ENCODE data around the gene VTI1A. TPM values are rescaled to one million over a fixed set of nuclear protein-coding genes. Genes with fewer than 3 reads are reported as not detected.

The VTI1A gene
- total and polyA plus RNA-seq, 2 experiments from 2014 or later = 26.8 to 31.0 TPM

- Histone ChIP-seq H3K4me3 (no peak overlapping the region), H3K36me3 (ENCODE audit: insufficient read depth) (no peaks in the 10 kb centered on the region), H2AFZ (no peak overlapping the region), H3K4me1 (ENCODE audit: insufficient read depth) (no peaks in the 10 kb centered on the region), H3K4me2 (no peak overlapping the region), H3K27me3 (ENCODE audit: insufficient read depth) (no peaks in the 10 kb centered on the region), H3K79me2 (replicated peaks; ENCODE audit: insufficient read depth) (no peaks in the 10 kb centered on the region), H3F3A (replicated peaks; ENCODE audit: low read depth) (no peaks in the 10 kb centered on the region), H3K27ac (ENCODE audit: low read depth) (no peak overlapping the region), H4K20me1 (replicated peaks; ENCODE audit: insufficient read depth) (no peaks in the 10 kb centered on the region), H3K9me2 (ENCODE audit: insufficient read depth) (no peaks in the 10 kb centered on the region)
- no peak for ATAC-seq
- Mint-ChIP-seq H3K9me3 (peaks cover 12% of the 10 kb centered on the region), H3K27ac (no peak overlapping the region), H3K4me3 (no peak overlapping the region), H3K27me3 (ENCODE audit: insufficient read depth, low read depth, poor library complexity) (no peaks in the 10 kb centered on the region), H3K36me3 (ENCODE audit: low read depth) (peaks cover 10% of the 10 kb centered on the region), H3K4me1 (no peaks in the 10 kb centered on the region)
- no peak for DNase-seq (ENCODE audit: low spot score)
- TF ChIP-seq EZH2 (IDR thresholded peaks at IDR 0.05; ENCODE audit: low read depth, unreplicated experiment) (no peak), EZH2phosphoT487 (IDR thresholded peaks at IDR 0.05; ENCODE audit: unreplicated experiment) (no peak), ZNF331 (CRISPR knock-in tag; IDR thresholded peaks at IDR 0.05; ENCODE audit: low read depth) (no peak), CREB1 (CRISPR knock-in tag; IDR thresholded peaks at IDR 0.05; ENCODE audit: low read depth) (no peak), CTCF (conservative IDR thresholded peaks at IDR 0.05; ENCODE audit: low read depth in 2 of 2) (no peak), ZNF114 (CRISPR knock-in tag; IDR thresholded peaks at IDR 0.05) (no peak), POLR2AphosphoS5 (IDR thresholded peaks at IDR 0.05; ENCODE audit: low read depth) (no peak), JUNB (IDR thresholded peaks at IDR 0.05; ENCODE audit: unreplicated experiment) (no peak), NANOG (IDR thresholded peaks at IDR 0.05; ENCODE audit: borderline replicate concordance) (no peak), ETS1 (IDR thresholded peaks at IDR 0.05) (no peak), STAT1 (IDR thresholded peaks at IDR 0.05; ENCODE audit: unreplicated experiment) (no peak)
- TF ChIP-seq, protein P1, sequence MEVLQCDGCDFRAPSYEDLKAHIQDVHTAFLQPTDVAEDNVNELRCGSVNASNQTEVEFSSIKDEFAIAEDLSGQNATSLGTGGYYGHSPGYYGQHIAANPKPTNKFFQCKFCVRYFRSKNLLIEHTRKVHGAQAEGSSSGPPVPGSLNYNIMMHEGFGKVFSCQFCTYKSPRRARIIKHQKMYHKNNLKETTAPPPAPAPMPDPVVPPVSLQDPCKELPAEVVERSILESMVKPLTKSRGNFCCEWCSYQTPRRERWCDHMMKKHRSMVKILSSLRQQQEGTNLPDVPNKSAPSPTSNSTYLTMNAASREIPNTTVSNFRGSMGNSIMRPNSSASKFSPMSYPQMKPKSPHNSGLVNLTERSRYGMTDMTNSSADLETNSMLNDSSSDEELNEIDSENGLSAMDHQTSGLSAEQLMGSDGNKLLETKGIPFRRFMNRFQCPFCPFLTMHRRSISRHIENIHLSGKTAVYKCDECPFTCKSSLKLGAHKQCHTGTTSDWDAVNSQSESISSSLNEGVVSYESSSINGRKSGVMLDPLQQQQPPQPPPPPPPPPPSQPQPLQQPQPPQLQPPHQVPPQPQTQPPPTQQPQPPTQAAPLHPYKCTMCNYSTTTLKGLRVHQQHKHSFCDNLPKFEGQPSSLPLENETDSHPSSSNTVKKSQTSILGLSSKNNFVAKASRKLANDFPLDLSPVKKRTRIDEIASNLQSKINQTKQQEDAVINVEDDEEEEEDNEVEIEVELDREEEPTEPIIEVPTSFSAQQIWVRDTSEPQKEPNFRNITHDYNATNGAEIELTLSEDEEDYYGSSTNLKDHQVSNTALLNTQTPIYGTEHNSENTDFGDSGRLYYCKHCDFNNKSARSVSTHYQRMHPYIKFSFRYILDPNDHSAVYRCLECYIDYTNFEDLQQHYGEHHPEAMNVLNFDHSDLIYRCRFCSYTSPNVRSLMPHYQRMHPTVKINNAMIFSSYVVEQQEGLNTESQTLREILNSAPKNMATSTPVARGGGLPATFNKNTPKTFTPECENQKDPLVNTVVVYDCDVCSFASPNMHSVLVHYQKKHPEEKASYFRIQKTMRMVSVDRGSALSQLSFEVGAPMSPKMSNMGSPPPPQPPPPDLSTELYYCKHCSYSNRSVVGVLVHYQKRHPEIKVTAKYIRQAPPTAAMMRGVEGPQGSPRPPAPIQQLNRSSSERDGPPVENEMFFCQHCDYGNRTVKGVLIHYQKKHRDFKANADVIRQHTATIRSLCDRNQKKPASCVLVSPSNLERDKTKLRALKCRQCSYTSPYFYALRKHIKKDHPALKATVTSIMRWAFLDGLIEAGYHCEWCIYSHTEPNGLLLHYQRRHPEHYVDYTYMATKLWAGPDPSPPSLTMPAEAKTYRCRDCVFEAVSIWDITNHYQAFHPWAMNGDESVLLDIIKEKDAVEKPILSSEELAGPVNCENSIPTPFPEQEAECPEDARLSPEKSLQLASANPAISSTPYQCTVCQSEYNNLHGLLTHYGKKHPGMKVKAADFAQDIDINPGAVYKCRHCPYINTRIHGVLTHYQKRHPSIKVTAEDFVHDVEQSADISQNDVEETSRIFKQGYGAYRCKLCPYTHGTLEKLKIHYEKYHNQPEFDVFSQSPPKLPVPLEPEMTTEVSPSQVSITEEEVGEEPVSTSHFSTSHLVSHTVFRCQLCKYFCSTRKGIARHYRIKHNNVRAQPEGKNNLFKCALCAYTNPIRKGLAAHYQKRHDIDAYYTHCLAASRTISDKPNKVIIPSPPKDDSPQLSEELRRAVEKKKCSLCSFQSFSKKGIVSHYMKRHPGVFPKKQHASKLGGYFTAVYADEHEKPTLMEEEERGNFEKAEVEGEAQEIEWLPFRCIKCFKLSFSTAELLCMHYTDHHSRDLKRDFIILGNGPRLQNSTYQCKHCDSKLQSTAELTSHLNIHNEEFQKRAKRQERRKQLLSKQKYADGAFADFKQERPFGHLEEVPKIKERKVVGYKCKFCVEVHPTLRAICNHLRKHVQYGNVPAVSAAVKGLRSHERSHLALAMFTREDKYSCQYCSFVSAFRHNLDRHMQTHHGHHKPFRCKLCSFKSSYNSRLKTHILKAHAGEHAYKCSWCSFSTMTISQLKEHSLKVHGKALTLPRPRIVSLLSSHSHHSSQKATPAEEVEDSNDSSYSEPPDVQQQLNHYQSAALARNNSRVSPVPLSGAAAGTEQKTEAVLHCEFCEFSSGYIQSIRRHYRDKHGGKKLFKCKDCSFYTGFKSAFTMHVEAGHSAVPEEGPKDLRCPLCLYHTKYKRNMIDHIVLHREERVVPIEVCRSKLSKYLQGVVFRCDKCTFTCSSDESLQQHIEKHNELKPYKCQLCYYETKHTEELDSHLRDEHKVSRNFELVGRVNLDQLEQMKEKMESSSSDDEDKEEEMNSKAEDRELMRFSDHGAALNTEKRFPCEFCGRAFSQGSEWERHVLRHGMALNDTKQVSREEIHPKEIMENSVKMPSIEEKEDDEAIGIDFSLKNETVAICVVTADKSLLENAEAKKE (CRISPR knock-in tag; IDR thresholded peaks at IDR 0.05) = no peak
- TF ChIP-seq, protein P2, sequence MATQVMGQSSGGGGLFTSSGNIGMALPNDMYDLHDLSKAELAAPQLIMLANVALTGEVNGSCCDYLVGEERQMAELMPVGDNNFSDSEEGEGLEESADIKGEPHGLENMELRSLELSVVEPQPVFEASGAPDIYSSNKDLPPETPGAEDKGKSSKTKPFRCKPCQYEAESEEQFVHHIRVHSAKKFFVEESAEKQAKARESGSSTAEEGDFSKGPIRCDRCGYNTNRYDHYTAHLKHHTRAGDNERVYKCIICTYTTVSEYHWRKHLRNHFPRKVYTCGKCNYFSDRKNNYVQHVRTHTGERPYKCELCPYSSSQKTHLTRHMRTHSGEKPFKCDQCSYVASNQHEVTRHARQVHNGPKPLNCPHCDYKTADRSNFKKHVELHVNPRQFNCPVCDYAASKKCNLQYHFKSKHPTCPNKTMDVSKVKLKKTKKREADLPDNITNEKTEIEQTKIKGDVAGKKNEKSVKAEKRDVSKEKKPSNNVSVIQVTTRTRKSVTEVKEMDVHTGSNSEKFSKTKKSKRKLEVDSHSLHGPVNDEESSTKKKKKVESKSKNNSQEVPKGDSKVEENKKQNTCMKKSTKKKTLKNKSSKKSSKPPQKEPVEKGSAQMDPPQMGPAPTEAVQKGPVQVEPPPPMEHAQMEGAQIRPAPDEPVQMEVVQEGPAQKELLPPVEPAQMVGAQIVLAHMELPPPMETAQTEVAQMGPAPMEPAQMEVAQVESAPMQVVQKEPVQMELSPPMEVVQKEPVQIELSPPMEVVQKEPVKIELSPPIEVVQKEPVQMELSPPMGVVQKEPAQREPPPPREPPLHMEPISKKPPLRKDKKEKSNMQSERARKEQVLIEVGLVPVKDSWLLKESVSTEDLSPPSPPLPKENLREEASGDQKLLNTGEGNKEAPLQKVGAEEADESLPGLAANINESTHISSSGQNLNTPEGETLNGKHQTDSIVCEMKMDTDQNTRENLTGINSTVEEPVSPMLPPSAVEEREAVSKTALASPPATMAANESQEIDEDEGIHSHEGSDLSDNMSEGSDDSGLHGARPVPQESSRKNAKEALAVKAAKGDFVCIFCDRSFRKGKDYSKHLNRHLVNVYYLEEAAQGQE (IDR thresholded peaks at IDR 0.05; ENCODE audit: unreplicated experiment) = no peak
Observed at GRCh38 chr10:112614586-112614985, 167.6 kb downstream of the VTI1A start.
